ENCODE measurements around the gene ZNF263.

- no peak for TF ChIP-seq CTCF (conservative IDR thresholded peaks at IDR 0.05; ENCODE audit: low read length)
- no peak for TF ChIP-seq EZH2phosphoT487 (IDR thresholded peaks at IDR 0.05; ENCODE audit: borderline replicate concordance, low read depth, low read length)
Measured at GRCh38 chr16:3328104-3328503, 44.8 kb downstream of the ZNF263 start.

Data from OCI-LY7 (cell line).